8988T (cell line): ENCODE data around the gene ACSS3.

Source experiments
- DNase-seq: peaks from one replicate; pipeline ENCODE4 v3.0.0; 2011

The ACSS3 gene

DNA sequence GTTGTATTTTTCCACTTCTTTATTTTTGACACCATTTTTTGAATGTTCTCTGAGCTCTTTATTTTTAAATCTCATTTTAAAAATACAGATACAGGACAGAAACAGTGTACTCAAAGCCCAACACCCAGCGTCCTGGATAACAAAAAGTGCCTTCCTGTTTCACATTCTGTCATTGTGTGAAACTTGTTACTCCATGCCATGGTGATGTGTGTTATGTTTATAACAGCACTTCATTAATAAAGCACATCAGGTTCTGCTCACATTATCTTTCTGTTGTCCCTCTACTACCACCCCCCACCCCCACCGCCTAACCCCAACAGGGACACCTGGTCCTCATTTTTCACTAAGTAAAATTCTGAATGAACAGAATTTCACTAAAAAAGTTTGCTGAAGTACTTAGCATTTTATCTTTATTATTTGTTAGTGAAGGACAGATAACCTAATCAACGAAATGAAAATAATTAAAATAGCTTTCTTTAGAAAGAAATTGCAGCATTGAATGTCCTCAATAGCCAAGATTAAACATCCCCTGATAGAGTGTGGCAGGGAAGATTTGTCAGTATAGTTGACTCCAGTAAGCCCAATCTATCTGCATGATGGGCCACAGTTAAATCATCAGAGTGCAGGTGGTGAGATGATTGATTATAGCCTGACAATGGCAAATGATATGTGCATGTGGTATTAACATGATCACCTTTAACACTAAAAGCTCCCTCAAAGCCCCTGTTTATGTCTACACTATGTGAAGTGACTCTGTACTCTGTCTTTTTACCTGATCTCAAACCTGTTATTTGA lies 153.9 kb downstream of the ACSS3 start:
- DNase-seq = no peak

DNA sequence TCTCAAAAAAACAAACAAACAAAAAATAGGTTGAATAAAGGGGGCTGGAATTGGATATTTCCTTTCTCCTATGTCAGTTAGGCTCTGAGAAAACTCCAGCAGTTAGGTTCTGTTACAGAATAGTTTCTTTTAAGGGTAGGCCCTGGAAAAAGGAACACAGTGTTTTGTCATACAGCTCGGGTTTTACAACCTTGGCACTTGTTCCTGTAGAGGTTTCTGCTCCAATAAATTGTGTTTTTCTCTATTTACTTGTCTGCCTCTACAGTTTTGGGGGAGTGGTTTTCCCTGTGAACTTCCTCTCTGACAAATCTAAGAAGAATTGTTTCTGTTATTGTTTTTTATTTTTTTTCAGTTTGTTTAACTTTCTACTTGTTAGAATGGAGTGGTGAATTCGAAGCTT lies 167.6 kb downstream of the ACSS3 start:
- no peak for DNase-seq

DNA sequence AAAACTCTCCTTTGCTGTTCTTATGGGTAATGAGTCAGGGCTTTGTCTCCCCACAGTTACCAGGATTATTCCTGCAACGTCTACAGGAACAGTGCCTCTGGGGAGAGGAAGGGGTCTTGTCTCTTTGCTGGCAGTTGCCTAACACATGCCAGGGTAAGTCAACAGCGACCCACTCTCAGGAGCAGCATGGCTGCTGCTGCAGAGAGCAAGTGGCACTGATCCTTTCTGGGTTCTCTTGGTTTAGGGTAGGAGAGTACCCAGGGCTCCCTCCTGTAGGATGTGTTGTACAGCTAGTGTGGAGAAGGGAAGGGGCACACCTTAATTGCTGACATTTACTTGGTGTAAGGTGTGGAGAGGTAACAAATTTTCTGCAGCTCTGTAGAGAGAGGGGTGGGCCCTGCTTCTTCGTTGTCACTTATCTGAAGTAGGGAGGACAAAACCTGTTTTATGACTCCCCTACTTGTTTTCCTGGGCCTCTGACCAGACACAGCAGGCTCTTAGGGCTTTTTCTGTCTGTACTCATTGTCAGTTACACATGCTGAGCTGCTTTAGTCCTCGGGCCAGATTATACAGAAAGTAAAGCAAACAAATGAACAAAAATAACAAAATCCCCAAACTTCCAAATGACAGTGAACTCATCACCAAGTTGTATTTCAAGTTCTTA lies 168.2 kb downstream of the ACSS3 start:
- DNase-seq = no peak

DNA sequence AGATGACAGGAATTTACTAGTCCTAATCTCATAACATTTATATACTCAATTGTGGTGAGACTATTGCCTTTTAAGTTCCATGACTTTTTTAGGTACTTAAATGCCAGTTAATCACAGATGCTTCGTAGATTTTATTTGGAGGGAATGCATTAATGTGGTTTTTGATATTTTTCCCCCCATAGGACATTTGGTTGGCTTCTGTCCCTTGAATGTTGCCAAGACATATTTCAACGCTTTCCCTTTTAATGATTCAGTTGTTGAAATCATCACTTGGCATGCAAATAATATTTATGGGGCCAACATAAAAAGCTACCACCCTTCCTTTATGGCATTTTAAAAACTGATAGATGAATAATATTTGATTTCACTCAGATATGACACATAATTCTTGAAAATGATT lies 172.1 kb downstream of the ACSS3 start:
- DNase-seq = no peak

DNA sequence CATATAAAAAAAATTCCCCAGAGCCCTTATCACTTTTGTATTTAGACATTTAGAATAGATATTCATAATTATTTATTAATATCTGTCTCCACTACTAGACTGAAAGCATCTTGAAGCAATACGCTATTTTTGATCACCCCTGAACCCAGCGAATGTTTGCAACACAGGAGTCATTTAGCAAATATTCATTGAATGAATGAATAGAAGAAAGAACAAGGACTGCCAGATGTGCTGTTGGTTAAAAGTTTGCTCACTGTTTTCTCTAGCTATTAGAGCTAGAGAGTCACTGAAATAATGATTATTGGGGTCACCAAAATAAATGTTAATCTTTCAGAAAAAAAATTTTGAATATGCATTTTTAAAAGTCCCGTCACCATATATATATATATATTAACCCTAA lies 174.3 kb downstream of the ACSS3 start:
- no peak for DNase-seq

DNA sequence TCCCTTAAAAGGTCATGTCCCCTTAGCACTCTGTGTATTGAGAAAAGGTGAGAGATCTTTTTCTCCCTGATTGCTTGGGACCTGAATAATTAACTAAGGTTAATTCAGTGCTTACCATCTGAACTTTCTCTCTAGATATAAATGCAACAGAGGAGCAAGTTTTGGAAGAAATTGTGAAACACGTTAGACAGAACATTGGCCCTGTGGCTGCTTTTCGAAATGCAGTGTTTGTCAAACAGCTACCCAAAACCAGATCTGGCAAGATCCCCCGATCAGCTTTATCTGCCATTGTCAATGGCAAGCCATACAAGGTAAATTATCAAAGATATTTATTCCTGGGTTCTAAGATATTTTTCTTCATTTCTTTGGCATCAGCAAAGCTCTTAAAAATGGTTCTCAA lies 175.5 kb downstream of the ACSS3 start:
- no peak for DNase-seq

DNA sequence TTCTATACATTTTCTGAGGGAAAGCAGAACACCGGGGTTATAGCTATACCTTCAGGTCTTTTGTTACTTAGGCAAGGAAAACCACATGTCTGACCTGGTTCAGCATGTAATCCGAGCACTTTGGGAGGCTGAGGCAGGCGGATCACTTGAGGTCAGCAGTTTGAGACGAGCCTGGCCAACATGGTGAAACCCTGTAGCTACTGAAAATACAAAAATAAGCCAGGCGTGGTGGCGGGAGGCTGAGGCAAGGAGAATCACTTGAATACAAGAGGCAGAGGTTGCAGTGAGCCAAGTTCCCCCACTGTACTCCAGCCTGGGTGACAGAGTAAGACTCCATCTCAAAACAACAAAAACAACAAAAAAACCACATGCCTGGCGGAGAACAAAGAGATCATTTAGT lies 177.6 kb downstream of the ACSS3 start:
- no peak for DNase-seq

DNA sequence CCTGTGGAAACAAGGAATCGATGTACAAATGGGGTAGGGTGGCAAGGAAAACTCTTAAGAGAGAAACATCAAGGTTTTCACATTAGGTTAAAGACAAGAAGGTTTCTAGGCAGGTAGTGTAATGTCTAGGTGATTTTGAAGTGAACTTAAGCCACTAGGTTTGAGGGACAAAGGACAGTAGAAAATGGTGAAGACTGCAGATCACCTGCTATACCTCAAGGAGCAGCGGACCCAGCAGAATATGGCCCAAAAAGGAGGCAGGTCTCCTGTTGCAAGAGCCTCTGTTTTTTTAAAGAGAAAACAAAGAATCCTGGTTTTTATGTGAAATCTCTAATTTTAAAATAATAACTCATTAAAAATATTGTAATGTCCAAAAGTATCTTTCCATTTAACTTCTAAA lies 178.1 kb downstream of the ACSS3 start:
- no peak for DNase-seq

DNA sequence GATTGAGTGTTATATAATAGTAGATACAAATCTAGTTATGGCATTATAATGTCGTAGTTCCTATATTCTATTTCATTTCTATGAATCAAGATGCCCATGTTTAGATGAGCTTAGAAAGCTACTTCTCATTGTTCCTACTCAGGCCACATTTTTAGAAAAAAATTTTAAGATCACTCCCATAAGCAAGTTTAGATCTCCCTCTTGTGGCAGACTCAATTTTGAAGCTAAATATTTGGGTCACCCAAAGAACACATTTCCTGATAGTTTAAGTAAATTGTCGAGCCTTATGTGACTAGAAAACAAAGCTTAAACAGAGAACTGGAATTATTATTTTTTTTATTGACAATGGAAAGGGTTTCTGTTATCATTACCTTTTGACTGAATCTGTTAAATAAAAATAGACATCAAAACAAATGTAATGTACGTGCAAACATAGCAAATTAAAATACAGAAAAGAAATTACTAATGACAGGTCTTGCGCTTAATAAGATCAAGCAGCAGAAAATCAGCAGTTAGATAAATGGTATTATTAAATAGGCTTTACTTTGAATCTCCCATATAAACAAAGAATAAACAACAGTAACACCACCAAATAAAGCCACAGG lies 180.2 kb downstream of the ACSS3 start:
- DNase-seq = no peak

DNA sequence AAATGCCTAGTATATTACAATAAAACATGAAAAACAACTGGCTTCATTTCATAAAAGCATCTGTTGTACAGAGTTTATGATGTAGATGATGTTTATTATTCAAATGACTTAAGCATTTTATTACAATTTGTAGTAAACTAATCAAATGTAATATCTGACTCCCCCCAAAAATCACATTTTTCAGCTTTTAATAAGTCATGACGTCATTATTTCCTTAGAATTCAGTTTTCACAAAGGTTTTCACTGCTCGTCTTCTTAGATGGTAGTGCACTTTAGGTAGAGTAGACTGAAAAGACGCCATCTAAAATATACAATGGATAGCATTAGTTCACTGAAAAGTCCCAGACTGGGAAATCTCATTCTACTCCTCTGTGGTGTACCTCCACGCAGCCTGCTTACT lies 181.5 kb downstream of the ACSS3 start:
- DNase-seq = no peak

DNA sequence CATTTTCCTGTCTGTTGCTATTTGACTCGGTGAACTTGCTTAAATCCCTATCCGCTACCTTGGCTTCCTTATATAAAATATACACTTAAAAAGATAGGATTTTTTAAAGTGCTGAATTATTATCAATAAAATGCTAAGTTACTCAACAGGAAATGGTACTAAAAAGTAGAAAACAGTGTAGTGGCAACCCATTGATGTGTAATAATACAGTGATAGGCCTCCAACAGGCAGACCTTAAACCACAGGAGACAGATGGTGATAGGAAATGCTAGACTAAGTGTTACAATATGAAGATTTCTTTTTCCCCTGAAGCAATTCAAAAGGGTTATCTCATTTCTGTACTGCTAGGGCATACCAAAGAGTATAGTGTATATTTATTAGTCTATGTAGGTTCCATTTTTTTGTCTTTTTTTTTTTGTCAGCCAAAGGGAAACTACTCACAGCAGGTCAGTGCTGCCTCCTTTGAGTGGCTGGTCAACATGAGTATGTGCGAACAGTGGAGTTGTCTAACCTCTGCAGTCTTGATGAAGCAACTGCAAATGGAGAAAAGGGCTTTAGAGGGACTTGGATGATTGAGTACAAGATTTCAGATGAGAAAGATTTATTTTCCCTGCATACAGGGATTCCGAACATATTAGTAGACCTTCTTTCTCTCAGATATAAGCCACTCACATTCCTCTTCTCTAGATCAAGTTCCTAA lies 183.8 kb downstream of the ACSS3 start:
- no peak for DNase-seq

DNA sequence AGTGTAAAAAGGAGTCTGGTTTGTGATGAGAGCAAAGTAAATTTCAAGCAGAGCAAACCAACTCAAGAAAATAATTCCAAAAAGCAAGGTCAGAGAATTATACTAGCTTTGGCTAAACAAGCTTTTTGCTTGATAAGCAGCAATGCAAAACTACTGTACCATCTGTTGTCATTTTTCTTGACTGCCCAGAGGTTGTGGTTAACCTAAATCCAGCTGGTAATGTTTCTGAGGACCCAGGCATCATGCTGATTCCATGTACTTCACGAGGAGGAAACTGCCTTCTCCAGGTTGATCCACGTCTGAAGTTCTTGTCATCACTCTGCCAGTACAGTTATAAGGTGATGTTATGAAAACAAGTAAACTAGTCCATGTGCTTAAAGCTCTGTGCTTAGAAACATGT lies 185.2 kb downstream of the ACSS3 start:
- no peak for DNase-seq

DNA sequence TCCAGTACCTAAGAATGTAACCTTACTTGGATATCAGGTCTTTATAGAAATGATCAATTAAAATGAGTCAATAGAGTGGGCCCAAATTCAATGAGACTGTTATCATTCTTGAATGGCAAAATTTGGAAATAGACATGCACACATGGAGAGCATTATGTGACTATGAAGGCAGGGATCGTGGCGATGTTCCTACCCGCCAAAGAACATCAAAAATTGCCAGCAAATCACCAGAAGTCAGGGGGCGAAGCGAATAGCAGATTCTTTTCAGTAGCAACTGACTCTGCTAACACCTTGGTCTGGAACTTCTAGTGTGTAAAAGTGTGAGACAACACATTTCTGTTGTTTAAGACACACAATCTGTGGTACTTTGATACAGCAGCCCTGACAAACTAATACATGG lies 192.5 kb downstream of the ACSS3 start:
- DNase-seq = no peak

DNA sequence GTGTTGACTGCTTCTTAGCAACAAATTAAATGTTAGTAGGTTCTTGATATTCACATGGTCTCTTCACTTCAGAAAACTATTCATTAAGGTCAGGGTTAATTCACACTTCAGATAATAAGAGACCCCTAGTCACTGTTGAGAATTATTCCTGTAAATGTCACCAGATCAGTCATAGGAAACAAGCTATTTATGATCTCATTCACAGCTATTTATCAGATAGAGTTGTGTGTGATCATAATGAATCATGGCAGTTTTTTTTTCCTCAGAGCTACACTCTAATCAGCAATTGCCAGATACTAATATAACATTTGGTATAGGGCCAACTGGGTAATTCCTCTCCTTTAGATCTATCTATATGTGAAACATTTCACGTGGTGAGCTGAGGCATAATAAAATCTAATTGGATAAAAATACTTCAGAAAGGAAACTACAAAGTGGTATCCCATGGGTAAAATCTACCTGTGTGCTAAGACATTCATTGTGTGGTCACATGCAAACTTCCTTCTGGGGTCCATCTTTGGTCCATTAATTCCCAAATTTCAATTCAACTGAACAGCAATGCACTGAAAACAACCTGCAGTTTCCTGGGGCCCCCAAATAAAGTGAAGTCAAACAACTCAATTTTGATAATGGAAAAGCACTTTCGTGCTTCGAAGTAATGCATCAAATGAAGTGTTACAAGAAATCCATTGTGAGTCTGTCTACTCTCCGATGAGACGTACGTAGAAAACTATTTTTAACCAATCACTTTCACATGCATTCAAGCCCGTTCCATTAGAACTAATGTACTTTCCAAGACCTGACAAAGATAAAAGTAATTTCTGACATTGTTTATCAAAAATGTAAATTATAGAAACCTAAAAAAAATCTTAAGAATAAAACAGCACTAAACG lies 197.0 kb downstream of the ACSS3 start:
- no peak for DNase-seq

DNA sequence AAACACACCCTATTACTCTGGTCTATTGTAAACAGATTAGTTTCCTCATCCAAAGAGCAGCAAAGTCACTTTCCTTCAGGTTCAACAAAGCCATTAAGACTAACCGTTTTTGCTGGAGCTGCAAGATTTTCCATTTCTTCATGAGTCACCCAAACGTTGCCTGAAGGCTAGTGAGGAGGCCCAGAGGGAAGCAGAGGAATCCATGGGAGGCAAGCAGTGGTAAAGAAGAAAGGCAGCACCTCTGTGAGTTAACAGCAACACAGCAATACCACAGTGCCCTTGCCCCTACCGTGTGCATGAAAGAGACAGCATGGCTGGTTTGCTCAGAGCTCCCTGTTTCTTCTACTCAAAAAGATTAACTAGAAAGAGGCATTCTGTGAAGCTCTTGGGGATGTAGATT lies 206.3 kb downstream of the ACSS3 start:
- no peak for DNase-seq

DNA sequence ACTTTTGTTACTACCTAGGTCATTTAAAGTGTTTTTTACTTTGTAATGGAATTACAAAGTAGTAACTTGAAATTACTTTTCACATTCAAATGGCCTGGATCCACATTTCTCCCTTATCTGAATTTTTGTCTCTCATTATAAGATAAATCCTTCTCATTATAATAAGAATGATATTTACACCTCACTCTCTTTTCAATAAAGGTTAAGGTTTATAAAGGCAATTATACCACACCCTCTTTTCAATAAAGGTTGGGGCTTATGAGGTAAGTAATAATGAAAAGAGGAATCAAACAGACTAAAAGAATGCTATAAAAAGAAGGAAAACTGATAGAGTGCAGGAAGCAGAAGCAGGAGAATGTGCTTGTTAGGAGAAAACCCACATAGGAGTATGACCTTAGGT lies 210.8 kb downstream of the ACSS3 start:
- DNase-seq = no peak

DNA sequence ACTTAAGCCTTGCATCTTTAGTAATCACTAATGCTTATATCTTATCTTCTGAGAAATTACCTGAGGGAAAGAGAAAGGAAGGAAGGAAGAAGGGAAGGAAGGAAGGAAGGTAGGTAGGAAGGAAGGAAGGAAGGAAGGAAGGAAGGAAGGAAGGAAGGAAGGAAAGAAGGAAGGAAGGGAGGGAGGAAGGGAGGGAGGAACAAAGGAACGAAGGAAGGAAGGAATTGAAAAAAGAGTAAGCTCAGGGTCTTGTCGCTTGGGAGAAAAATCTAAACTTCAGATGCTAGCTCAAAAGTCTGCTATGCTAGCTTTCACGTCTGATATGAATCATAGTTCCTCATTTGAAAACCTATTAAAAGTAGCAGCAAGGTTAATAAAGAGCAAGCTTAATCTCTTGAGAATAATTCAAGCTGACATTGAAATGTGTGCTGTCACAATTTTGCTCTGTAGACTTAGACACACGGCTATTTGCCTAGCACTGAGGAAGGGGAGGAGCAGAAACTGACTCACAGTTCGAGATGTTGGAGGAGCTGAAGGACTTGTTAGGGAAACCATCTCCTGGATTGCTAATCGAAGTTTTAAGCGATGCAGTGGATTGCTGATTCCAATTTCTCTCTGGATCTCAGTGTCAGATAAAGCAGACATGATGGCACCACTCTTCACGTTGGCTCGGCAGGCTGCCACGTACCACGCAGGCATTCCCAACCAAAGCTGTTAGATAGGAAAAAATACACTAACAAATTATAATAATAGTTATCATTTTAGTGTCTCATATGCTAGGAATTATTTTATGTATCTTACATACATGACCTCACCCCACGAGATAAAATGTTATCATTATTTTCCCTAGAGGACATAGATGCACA lies 216.7 kb downstream of the ACSS3 start:
- DNase-seq = no peak

DNA sequence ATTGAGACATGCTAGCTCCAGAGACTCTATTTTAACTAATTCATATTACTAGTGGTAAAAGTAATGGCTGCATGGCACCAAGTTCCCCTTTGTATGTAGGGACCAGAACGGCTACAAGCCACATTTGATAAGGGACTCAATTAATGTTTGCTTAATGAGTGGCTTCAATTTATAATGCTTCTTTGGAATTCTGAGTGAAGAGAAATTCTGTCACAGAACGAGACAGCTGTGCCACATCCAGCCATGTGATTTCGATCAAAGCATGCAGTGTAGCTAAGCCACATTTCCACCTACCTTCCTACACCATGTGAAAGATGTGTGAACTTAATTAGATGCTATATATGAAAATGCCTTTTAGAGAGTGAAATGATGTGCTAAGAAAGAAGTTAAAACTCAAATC lies 217.4 kb downstream of the ACSS3 start:
- no peak for DNase-seq

DNA sequence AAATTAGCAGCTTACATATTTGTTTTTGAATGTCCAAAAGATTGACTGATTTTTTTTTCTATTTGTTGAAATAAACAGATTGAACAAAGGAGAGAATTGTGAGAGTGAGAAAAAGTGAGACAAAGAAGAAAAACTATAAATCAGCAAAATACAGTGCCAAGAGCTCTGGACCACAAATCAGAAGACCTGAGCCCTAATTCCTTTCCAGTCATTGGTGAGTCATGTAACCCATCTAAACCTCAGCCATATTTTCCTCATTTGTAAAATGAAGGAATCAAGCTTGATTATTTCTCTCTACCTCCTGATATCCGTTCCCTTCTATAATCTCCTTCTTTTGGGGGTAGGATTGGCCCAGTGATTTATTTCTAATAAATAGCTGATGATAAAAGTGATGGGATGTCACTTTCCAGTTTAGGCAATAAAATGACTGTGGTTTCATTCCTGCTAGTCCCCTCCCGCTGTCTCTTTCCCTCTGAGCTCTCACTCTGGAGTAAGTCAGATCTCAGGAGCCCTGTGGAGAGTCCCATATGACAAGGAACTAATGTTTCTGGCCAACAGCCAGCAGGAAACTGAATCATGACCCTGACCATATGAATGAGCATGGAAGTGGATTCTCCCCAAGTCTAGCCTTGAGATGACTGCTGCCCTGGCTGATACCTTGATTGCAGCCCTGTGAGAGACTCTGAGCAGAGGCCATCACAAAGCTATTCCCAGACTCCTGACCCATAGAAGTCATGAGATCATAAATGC lies 218.9 kb downstream of the ACSS3 start:
- no peak for DNase-seq

DNA sequence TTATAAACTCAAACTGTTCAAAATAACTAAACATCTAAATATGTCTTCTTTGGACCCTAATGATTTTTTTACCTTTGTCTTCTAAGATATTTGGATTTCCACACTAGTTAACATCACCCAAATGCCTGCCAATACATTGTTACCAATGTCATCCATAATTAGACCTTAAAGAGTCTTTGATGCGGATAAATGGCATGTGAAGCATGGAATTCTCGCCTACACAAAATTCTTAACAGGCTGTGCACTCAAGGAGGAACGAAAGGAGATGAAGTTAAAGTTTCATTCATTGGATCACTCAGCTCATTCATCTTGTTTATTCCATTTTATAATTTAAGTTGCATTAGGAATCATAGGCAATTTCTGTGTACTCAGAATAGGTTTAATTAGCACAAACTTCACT lies 219.7 kb downstream of the ACSS3 start:
- no peak for DNase-seq

DNA sequence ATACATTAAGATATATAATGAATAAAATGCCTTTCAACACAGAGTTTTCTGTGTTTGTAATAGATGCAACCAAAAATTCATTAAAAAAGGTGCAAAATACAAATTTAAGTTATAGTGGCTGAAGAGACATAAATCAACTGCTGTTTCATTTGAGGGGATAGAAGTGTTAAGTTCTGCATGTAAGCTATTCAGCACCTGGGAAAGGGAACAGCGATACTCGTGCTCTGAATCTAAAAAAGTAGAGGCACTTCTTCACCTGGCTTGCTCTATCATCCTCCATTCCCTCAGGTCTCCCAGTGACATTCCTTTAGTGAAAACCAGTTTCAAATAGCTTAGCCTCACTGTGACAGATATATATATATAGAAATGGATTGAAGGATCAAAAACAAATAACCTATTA lies 222.6 kb downstream of the ACSS3 start:
- no peak for DNase-seq
